SK-N-SH (cell line): ENCODE measurements around the gene NEURL1. TPM values are rescaled to one million over a fixed set of nuclear protein-coding genes. Genes with fewer than 3 reads are reported as not detected.

Experiments used
- CTCF ChIA-PET: fragments of 300-600, 350-600 bp; formaldehyde crosslinking; extraction: SDS; loops from one replicate; lab custom pipeline; 2021; lab: Yijun Ruan, JAX
- POLR2A ChIA-PET: fragments of 350-600 bp; sonication (Branson Sonifier 250); formaldehyde crosslinking; extraction: SDS; loops from one replicate; lab custom pipeline; 2020; ENCODE audit warnings: antibody characterized with exemption, inconsistent platforms; lab: Yijun Ruan, JAX
- DNase-seq: peaks from one replicate; pipeline ENCODE4 v3.0.0; 2012
- H2AFZ ChIP-seq: fragments of 200-600 bp; sonication (generic); 2 replicates; pipeline ENCODE4 v1.8.1; 2016; ENCODE audit warnings: antibody characterized with exemption, mild to moderate bottlenecking, low read depth
- H3F3A ChIP-seq: fragments of 200-600 bp; sonication (generic); replicated peaks from 2 replicates; pipeline ENCODE3; 2016; ENCODE audit warnings: antibody characterized with exemption, mild to moderate bottlenecking; ENCODE audit not compliant: insufficient read depth
- H3K27ac ChIP-seq, 2 experiments: fragments of 200-500 bp in 1 of 2; fragments of 200-600 bp in 1 of 2; sonication (Bioruptor generic) in 1 of 2; sonication (generic), shearing (Covaris generic) in 1 of 2; 2 replicates each; pipeline versions ENCODE4 v1.5.1 to v1.6.1; 2014 to 2016; ENCODE audit warnings: low read depth in 2 of 2, inconsistent platforms in 1 of 2, low read length in 1 of 2, mild to moderate bottlenecking in 1 of 2, mixed read lengths in 1 of 2
- H3K27me3 ChIP-seq: fragments of 200-600 bp; sonication (generic), shearing (Covaris generic); 2 replicates; pipeline ENCODE4 v1.6.1; 2016; ENCODE audit warnings: mixed run types; ENCODE audit not compliant: insufficient read depth
- H3K36me3 ChIP-seq, 2 experiments: fragments of 200-500 bp in 1 of 2; fragments of 200-600 bp in 1 of 2; sonication (Bioruptor generic) in 1 of 2; sonication (generic) in 1 of 2; replicated peaks in 1 of 2; 2 replicates each; pipeline versions ENCODE3 to v1.5.1; 2014 to 2016; ENCODE audit warnings: low read length in 1 of 2, mild to moderate bottlenecking in 1 of 2; ENCODE audit not compliant: insufficient read depth in 2 of 2, control insufficient read depth in 1 of 2
- H3K4me1 ChIP-seq, 2 experiments: fragments of 200-500 bp in 1 of 2; fragments of 200-600 bp in 1 of 2; sonication (Bioruptor generic) in 1 of 2; sonication (generic), shearing (Covaris generic) in 1 of 2; 2 replicates each; pipeline versions ENCODE4 v1.5.1 to v1.6.1; 2014 to 2016; ENCODE audit warnings: low read depth in 1 of 2, low read length in 1 of 2, mixed run types in 1 of 2; ENCODE audit not compliant: insufficient read depth in 2 of 2, control insufficient read depth in 1 of 2
- H3K4me2 ChIP-seq: fragments of 200-600 bp; sonication (generic), shearing (Covaris generic); 2 replicates; pipeline ENCODE4 v1.6.1; 2017; ENCODE audit warnings: mixed run types
- H3K4me3 ChIP-seq, 2 experiments: fragments of 200-500 bp in 1 of 2; fragments of 200-600 bp in 1 of 2; sonication (Bioruptor generic) in 1 of 2; sonication (generic), shearing (Covaris generic) in 1 of 2; 2 replicates each; pipeline versions ENCODE4 v1.5.1 to v1.8.1; 2014 to 2016; ENCODE audit warnings: low read depth in 2 of 2, inconsistent platforms in 1 of 2, low read length in 1 of 2, mild to moderate bottlenecking in 1 of 2, mixed read lengths in 1 of 2, moderate library complexity in 1 of 2
- H3K79me2 ChIP-seq: fragments of 200-600 bp; sonication (generic); 2 replicates; pipeline ENCODE4 v1.8.1; 2017; ENCODE audit warnings: mild to moderate bottlenecking; ENCODE audit not compliant: insufficient read depth
- H3K9ac ChIP-seq: fragments of 200-600 bp; sonication (generic); 2 replicates; pipeline ENCODE4 v1.6.1; 2017; ENCODE audit warnings: mixed run types
- H3K9me2 ChIP-seq: fragments of 200-600 bp; sonication (generic); 2 replicates; pipeline ENCODE4 v1.6.1; 2017; ENCODE audit warnings: mixed run types
- H3K9me3 ChIP-seq: fragments of 200-600 bp; sonication (generic); 2 replicates; pipeline ENCODE4 v1.6.1; 2017; ENCODE audit warnings: mixed run types, mild to moderate bottlenecking, moderate library complexity
- H4K20me1 ChIP-seq: fragments of 200-600 bp; sonication (generic); 2 replicates; pipeline ENCODE4 v1.6.1; 2017; ENCODE audit warnings: mild to moderate bottlenecking, mixed run types; ENCODE audit not compliant: insufficient read depth
- ELF1 ChIP-seq: IDR thresholded peaks from 2 replicates; pipeline ENCODE4 v1.4.0; 2012
- EP300 ChIP-seq, 2 experiments: IDR thresholded peaks; 2 replicates each; pipeline versions ENCODE4 v1.4.0 to v1.6.1; 2012; ENCODE audit warnings: borderline replicate concordance in 1 of 2, low read depth in 1 of 2, low read length in 1 of 2
- EZH2phosphoT487 ChIP-seq: fragments of 200-600 bp; sonication (generic); IDR thresholded peaks from 2 replicates; pipeline ENCODE4 v1.6.1; 2017; ENCODE audit warnings: low read depth, mixed run types, mild to moderate bottlenecking, antibody characterized with exemption, moderate library complexity, borderline replicate concordance
- FOSL2 ChIP-seq: IDR thresholded peaks from 2 replicates; pipeline ENCODE4 v1.4.0; 2012; ENCODE audit warnings: low read depth, mild to moderate bottlenecking, moderate library complexity, borderline replicate concordance
- FOXJ3 ChIP-seq: sonication (generic); formaldehyde crosslinking; IDR thresholded peaks from 2 replicates; pipeline ENCODE4 v1.5.1; 2020; ENCODE audit warnings: mild to moderate bottlenecking, missing genetic modification reagents
- FOXM1 ChIP-seq: IDR thresholded peaks from 2 replicates; pipeline ENCODE4 v1.4.0; 2012; ENCODE audit warnings: low read depth, mild to moderate bottlenecking
- GABPA ChIP-seq: IDR thresholded peaks from 2 replicates; pipeline ENCODE4 v1.4.0; 2012; ENCODE audit warnings: low read depth, mild to moderate bottlenecking
- GATA2 ChIP-seq: sonication (generic); formaldehyde crosslinking; IDR thresholded peaks from 2 replicates; pipeline ENCODE4 v1.5.0; 2020; ENCODE audit warnings: mild to moderate bottlenecking, missing genetic modification reagents
- JUND ChIP-seq: IDR thresholded peaks from 2 replicates; pipeline ENCODE4 v1.4.0; 2012
- MXI1 ChIP-seq: IDR thresholded peaks from 2 replicates; pipeline ENCODE4 v1.6.1; 2012; ENCODE audit warnings: mild to moderate bottlenecking, low read depth, low read length, improper control_type of control experiment
- NFIC ChIP-seq: IDR thresholded peaks from 2 replicates; pipeline ENCODE4 v1.4.0; 2012; ENCODE audit warnings: borderline replicate concordance
- POLR2AphosphoS5 ChIP-seq: IDR thresholded peaks from 2 replicates; pipeline ENCODE4 v1.6.1; 2012; ENCODE audit warnings: low read depth, low read length
- RCOR1 ChIP-seq: fragments of 150-350 bp; IDR thresholded peaks from 2 replicates; pipeline ENCODE4 v1.6.1; 2017; ENCODE audit warnings: antibody characterized with exemption, low read length
- TEAD4 ChIP-seq: IDR thresholded peaks from 2 replicates; pipeline ENCODE4 v1.4.0; 2012; ENCODE audit warnings: mild to moderate bottlenecking, borderline replicate concordance; ENCODE audit not compliant: insufficient read depth
- USF1 ChIP-seq: IDR thresholded peaks from 2 replicates; pipeline ENCODE4 v1.4.0; 2012; ENCODE audit warnings: low read depth, borderline replicate concordance
- USF2 ChIP-seq: fragments of 150-350 bp; IDR thresholded peaks from 2 replicates; pipeline ENCODE4 v1.6.1; 2017; ENCODE audit warnings: antibody characterized with exemption, low read length, low read depth, borderline replicate concordance
- YY1 ChIP-seq: IDR thresholded peaks from 2 replicates; pipeline ENCODE4 v1.4.0; 2012; ENCODE audit warnings: low read depth, mild to moderate bottlenecking
- WGBS: methylation state at CpG from one replicate; pipeline ENCODE4 v1.1.6; 2017; ENCODE audit warnings: low lambda C conversion rate; 5-methylcytosine and 5-hydroxymethylcytosine counted together
- polyA plus RNA-seq, 3 experiments: library from polyadenylated mRNA; depleted of rRNA; stranded (reverse); fragments of >200 nt; gene quantifications; 2 replicates each; pipeline ENCODE4 v1.2.3, GENCODE V29; 2012
- TF ChIP-seq, protein P1 (sequence below): IDR thresholded peaks from 2 replicates; pipeline ENCODE4; 2012
- TF ChIP-seq, protein P2 (sequence below): IDR thresholded peaks from 2 replicates; pipeline ENCODE4 v1.4.0; 2012; ENCODE audit warnings: low read depth
- TF ChIP-seq, protein P3 (sequence below): IDR thresholded peaks from 2 replicates; pipeline ENCODE4 v1.4.0; 2012; ENCODE audit warnings: low read depth, borderline replicate concordance

Gene NEURL1
- polyA plus RNA-seq, 1 of the 3 experiments (the other 2 are of a cell fraction), result 0.05 TPM

DNA sequence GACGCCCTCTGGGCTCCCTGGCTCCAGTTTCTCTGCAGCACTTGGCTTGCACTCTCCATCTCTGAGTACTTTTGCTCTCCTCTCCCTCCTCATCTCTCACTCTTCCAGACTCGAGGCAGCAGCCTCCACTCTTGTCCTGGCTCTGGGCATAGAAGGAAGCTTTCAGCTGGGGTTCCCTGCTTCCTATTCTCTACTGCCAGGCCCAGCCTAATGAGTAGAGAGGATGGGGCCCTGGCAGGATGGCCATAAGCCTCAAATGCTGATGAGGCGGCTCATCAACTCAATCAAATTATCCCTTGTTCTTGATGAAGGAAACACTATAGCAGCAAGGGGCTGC lies 55.8 kb downstream of the NEURL1 start:
- Histone ChIP-seq H3K9me2 (no peaks in the 10 kb centered on the region), H3F3A (no peaks in the 10 kb centered on the region), H4K20me1 (no peaks in the 10 kb centered on the region), H3K4me1 (peaks cover 0 to 56% of the 10 kb centered on the region in 2 experiments; a peak in 1 of 4 replicates), H3K27ac (no peak overlapping the region), H3K79me2 (no peaks in the 10 kb centered on the region), H3K9me3 (no peaks in the 10 kb centered on the region), H3K36me3 (no peaks in the 10 kb centered on the region), H3K27me3 (no peaks in the 10 kb centered on the region), H3K9ac (no peak overlapping the region), H3K4me2 (no peak overlapping the region), H3K4me3 (no peak overlapping the region), H2AFZ (no peak overlapping the region)
- 57% methylated on average over 3 of the region's 3 CpGs for WGBS
- POLR2A ChIA-PET, result no interaction called here
- CTCF ChIA-PET, result no interaction called here
- peak; percentile 3 for DNase-seq
- TF ChIP-seq NFIC (no peak), GATA2 (no peak), JUND (no peak), USF2 (no peak), FOSL2 (no peak), POLR2AphosphoS5 (no peak), FOXJ3 (CRISPR knock-in tag) (no peak), USF1 (no peak), TEAD4 (no peak), RCOR1 (no peak)
- TF ChIP-seq, protein P1, sequence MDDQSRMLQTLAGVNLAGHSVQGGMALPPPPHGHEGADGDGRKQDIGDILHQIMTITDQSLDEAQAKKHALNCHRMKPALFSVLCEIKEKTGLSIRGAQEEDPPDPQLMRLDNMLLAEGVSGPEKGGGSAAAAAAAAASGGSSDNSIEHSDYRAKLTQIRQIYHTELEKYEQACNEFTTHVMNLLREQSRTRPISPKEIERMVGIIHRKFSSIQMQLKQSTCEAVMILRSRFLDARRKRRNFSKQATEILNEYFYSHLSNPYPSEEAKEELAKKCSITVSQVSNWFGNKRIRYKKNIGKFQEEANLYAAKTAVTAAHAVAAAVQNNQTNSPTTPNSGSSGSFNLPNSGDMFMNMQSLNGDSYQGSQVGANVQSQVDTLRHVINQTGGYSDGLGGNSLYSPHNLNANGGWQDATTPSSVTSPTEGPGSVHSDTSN, result no peak
- TF ChIP-seq, protein P2, sequence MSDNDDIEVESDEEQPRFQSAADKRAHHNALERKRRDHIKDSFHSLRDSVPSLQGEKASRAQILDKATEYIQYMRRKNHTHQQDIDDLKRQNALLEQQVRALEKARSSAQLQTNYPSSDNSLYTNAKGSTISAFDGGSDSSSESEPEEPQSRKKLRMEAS, result no peak
- TF ChIP-seq, protein P3, sequence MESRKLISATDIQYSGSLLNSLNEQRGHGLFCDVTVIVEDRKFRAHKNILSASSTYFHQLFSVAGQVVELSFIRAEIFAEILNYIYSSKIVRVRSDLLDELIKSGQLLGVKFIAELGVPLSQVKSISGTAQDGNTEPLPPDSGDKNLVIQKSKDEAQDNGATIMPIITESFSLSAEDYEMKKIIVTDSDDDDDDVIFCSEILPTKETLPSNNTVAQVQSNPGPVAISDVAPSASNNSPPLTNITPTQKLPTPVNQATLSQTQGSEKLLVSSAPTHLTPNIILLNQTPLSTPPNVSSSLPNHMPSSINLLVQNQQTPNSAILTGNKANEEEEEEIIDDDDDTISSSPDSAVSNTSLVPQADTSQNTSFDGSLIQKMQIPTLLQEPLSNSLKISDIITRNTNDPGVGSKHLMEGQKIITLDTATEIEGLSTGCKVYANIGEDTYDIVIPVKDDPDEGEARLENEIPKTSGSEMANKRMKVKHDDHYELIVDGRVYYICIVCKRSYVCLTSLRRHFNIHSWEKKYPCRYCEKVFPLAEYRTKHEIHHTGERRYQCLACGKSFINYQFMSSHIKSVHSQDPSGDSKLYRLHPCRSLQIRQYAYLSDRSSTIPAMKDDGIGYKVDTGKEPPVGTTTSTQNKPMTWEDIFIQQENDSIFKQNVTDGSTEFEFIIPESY, result no peak

DNA sequence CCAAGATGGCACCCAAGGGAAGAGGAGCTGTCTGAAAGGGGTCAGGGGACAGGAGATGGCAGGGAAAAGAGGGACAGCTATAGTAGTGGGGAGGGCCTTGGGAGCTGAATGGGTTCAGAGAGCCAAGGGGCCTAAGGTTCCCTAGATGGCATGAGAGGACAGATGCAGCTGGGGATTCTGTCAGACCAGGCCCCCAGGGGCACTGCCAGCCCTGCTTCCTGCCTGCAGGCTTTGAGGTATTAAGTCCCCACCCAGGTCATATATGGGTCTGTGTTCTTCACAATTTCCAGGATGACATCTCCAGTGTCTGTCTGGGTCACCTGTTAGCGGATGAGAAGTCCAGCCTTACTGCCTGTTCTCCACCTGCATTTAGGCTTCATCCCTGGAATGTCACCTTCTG lies 56.7 kb downstream of the NEURL1 start:
- ChIA-PET CTCF (interaction anchor here (1.4 kb wide), 1 partner anchor 31 kb away, joined by 3 read pairs; no protein-coding TSS in a partner anchor), POLR2A (no interaction called here)
- H4K20me1 ChIP-seq, result no peaks in the 10 kb centered on the region
- H3K4me3 ChIP-seq, result no peak overlapping the region
- H3F3A ChIP-seq, result no peaks in the 10 kb centered on the region
- no peaks in the 10 kb centered on the region for H3K9me2 ChIP-seq
- no peaks in the 10 kb centered on the region for H3K79me2 ChIP-seq
- H3K4me2 ChIP-seq, result no peak overlapping the region
- peak; percentile 7 for DNase-seq
- 80% methylated on average over 1 of the region's 1 CpG for WGBS
- no peak overlapping the region for H3K9ac ChIP-seq
- H2AFZ ChIP-seq, result no peak overlapping the region
- no peak overlapping the region for H3K27ac ChIP-seq
- peaks cover 0 to 59% of the 10 kb centered on the region in 2 experiments; a peak in 1 of 4 replicates for H3K4me1 ChIP-seq
- no peaks in the 10 kb centered on the region for H3K36me3 ChIP-seq
- H3K27me3 ChIP-seq, result no peaks in the 10 kb centered on the region
- H3K9me3 ChIP-seq, result no peaks in the 10 kb centered on the region
- no peak for TF ChIP-seq EP300 (IDR thresholded peaks at IDR 0.05; ENCODE audit: borderline replicate concordance in 1 of 2, low read depth in 1 of 2, low read length in 1 of 2)
- no peak for TF ChIP-seq YY1
- TF ChIP-seq USF1, result no peak
- TF ChIP-seq, protein P3, result no peak
- TF ChIP-seq ELF1, result no peak
- no peak for TF ChIP-seq EZH2phosphoT487
- no peak for TF ChIP-seq GABPA
- TF ChIP-seq JUND, result no peak
- no peak for TF ChIP-seq FOXJ3 (CRISPR knock-in tag)
- no peak for TF ChIP-seq FOXM1
- no peak for TF ChIP-seq MXI1
